ENCODE measurements around the gene DES. TPM values are rescaled to one million over a fixed set of nuclear protein-coding genes. Genes with fewer than 3 reads are reported as not detected.

The DES gene
- total RNA-seq, 1 donor from 2014 or later: 12,920 TPM

DNA sequence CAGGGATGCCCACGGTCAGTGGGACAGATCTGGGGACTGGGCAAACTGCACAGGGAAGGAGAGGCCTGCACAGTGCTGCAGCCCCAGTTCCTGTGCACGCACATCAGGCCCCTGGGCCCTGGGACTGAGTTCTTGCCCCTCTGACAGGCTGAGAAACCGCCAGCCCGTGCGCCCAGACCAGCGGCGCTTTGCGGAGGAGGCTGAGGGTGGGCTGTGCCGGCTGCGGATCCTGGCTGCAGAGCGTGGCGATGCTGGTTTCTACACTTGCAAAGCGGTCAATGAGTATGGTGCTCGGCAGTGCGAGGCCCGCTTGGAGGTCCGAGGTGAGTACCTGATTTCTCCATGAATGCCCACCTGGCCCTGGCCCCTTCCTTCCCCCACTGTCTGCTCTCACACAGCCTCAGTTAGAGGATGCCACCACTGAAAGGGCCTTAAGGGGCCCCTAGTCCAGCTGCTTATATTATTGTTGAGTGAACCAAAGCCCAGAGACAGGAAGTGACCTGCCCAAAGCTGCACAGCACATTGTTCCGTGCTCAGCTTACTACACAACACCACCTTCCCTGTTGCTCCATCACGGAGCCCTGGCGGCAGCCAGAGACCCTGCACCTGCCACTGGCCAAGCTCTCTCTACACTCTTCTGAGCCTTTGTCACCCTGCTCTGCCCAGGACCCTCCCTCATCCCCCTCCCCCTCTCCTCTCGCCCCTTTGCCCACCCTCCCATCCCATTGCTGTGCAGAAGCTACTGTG is 46.3 kb downstream of the DES start:
- no peak for DNase-seq
- ATAC-seq (ENCODE audit: poor library complexity): no peak
- intact Hi-C loops (cut with DNase I): no loop called here

DNA sequence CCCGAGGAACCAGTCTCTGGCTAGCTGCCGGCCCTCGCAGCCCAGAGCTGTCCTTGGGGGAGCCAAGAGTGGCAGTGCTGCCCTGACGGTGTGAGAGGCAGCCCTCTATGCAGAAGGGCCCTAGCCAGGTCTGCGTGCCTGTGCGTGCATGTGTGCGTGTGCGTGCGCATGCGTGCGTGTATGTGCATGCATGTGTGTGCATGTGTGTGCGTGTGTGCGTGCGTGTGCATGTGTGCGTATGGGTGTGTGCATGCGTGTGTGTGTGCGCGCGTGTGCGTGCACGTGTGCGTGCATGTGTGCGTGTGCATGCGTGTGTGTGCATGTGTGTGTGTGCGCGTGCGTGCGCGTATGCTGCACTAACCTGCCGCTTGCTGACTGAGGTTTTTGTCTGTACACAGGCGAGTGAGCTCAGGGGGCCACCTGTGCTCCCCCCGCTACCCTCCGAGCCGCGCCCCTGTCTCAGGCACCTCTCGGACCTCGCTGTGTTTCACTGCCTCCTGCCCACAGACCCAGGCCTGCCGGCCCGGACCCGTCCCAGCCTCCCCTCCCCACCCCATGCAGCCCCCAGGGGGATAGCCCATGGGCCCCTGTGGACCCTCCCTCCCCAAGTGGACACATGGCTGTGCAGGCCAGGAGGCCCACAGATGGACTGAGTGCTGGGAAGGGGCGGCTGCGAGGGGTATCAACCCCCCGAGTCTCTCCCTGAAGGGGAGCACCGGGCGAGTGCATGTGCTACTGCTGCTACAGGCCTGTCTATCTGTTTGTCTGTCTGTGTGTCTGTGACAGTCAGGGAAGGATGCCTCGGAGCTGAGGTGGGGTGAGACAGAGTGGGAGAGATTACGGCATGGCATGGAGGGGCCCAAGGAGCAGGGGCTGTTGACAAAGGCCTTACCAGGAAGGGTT is 47.7 kb downstream of the DES start:
- DNase-seq (no peak), ATAC-seq (ENCODE audit: poor library complexity) (no peak)
- intact Hi-C loops (cut with DNase I): no loop called here

DNA sequence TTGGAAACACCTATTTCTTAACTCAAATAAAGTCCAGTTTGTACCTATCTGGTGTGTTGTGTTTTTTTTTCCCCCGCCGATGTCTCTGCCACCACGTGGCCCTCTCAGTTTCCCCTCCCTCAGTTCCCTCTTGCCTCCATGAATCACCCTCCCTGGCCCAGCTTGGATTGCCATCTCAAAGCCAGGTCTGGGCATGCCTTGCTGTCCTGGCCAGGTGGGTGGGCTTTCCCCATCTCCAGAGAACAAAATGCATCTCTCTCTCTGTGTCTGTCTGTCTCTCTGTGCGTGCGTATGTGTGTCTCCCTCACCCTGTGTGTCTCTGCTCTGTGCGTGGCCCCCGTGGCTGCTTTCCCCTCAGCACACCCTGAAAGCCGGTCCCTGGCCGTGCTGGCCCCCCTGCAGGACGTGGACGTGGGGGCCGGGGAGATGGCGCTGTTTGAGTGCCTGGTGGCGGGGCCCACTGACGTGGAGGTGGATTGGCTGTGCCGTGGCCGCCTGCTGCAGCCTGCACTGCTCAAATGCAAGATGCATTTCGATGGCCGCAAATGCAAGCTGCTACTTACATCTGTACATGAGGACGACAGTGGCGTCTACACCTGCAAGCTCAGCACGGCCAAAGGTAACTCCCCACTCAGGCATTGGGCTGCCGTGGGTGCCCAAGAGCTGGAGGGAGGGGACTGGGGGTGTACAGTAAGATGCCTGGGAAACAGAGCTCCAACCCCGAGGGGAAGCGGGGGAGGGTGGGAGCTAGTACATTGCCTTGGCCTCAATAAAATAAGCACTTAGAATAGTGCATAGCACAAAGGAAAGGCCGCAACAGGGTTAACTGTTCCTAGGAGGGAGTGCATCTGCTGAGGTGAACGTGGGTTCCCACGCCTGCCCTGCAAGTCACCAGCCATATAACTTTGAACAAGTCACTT is 48.9 kb downstream of the DES start:
- DNase-seq (no peak), ATAC-seq (ENCODE audit: poor library complexity) (no peak)
- intact Hi-C loops (cut with DNase I): no loop called here

DNA sequence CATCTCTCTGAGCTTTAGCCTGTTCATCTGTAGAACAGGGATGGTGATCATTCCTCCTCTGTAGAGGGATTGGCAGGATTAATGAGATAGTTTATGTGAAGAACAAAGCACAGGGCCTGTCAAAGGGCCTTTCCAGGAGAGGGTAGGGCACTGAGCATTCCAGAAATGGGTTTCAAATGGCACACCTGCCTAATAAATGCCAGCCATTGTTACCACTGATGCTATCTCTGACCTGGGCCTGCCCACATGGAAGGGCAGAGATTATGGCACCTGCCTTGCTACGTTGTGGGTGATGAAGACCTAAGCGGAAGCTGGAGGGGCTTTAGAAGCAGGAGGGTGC is 49.5 kb downstream of the DES start:
- DNase-seq (no peak), ATAC-seq (ENCODE audit: poor library complexity) (no peak)

DNA sequence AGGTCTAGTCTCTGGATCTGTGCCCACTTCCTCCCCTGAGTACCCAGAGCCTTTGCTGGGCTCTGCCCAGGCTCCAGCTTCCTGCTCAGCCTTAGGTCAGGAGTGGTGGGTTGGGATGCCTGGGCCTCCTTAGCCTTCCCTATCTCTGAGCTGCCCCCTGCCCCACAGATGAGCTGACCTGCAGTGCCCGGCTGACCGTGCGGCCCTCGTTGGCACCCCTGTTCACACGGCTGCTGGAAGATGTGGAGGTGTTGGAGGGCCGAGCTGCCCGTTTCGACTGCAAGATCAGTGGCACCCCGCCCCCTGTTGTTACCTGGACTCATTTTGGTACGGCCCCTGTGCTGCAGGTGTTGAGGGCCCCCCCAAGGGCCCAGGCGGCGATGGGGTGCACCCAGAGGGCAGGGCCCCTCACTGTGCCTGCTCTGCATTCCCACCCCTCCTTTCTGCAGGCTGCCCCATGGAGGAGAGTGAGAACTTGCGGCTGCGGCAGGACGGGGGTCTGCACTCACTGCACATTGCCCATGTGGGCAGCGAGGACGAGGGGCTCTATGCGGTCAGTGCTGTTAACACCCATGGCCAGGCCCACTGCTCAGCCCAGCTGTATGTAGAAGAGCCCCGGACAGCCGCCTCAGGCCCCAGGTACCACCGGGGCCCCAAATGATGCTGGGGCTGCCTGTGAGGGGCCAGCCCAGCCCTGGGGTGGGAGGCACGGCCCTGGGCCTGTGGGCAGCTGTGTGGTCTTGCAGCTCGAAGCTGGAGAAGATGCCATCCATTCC is 50.4 kb downstream of the DES start:
- peak; percentile 3 for ATAC-seq (ENCODE audit: poor library complexity)
- intact Hi-C loops (cut with DNase I): no loop called here
- DNase-seq: no peak

More for the DNA sequence above, 49.5 kb downstream of the DES start:
- intact Hi-C loops (cut with DNase I): no loop called here

DNA sequence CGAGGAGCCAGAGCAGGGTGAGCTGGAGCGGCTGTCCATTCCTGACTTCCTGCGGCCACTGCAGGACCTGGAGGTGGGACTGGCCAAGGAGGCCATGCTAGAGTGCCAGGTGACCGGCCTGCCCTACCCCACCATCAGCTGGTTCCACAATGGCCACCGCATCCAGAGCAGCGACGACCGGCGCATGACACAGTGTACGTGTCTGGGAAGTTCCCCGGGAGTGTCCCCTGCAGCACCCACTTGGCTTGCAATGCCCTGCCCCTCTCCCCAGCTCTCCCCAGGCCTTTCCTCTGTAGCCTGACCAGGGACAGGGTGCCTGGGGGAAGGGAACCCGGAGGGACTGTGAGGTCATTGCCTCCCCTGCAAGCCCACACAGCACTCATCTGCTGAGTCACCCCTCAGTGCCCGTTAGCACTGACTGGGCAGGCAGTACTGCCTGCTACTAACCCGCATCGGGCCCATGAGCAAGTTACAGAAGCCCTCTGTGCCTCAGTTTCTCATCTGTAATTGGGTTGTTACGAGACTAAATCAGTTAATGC is 51.1 kb downstream of the DES start:
- ATAC-seq (ENCODE audit: poor library complexity) (peak; percentile 18), DNase-seq (no peak)
- intact Hi-C loops (cut with DNase I): no loop called here

DNA sequence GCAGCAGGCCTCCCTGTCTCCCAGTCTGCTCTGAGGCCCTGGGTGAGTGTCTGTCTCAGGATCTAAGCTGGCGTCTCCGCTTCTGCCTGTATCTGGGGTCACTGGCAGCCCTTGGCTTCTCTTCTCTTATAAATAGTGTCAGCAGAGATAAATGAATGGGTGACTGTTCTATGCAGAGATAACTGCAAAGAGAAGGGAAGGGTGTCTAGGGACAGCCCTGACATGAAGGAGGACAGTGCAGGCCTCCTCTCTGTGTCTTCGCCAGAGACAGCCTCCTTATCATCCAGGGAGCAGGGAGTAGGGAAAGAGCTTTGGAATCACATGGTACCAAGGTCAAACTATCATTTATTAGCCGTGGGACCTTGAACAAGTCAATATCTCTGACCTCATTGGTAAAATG is 52.3 kb downstream of the DES start:
- ATAC-seq (ENCODE audit: poor library complexity) (peak; percentile 35), DNase-seq (no peak)
- intact Hi-C loops (cut with DNase I): no loop called here

DNA sequence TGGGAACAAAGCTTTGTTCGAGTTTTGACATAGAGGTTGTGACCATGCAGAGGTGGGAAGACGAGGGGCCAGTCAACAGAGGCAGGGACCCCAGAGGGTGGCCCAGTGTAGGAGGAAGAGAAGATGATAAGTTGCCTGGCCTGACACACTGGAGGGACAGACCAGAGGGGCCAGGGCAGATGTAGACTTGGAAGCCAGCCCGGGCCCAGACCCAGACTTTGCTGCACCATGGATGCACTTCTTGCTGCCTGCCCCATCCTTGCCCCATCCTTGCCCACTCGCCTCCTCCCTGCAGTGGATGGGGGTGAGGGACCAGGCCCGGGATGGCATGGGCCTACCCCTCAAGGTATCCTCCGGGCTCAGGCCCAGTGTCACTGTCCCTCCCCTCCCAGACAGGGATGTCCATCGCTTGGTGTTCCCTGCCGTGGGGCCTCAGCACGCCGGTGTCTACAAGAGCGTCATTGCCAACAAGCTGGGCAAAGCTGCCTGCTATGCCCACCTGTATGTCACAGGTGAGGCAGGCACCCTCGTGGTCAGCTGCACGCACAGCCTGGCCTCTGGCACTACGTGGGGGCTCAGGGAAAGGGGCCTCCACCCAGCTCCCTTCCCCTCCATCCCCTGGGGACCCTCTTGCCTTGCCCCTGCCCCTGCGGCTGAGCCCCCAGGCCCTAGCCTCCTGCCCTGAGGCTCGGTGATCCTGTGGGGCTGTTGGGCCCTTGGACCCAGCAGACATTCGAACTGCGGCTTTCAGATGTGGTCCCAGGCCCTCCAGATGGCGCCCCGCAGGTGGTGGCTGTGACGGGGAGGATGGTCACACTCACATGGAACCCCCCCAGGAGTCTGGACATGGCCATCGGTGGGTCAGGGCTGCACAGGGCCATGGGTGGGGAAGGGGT is 53.5 kb downstream of the DES start:
- intact Hi-C loops (cut with DNase I): no loop called here
- no peak for DNase-seq
- no peak for ATAC-seq (ENCODE audit: poor library complexity)

DNA sequence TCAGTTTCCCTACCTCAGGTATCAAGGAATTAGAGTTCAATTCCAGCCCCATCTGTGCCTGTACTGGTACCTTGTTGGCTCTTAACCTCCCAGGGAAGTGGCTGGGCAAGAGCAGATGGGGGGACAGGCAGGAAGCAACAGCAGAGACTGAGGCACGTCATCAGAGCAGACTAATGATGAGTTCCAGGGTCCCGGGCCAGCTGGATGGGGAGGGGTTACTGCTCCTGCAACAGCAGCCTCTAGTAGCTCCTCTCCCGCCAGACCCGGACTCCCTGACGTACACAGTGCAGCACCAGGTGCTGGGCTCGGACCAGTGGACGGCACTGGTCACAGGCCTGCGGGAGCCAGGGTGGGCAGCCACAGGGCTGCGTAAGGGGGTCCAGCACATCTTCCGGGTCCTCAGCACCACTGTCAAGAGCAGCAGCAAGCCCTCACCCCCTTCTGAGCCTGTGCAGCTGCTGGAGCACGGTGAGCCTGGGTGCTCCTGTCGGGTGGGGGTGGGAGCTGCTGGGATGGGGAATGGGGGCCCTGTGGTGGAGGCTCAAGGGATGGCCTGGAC is 54.5 kb downstream of the DES start:
- DNase-seq: no peak
- no peak for ATAC-seq (ENCODE audit: poor library complexity)
- intact Hi-C loops (cut with DNase I): no loop called here

DNA sequence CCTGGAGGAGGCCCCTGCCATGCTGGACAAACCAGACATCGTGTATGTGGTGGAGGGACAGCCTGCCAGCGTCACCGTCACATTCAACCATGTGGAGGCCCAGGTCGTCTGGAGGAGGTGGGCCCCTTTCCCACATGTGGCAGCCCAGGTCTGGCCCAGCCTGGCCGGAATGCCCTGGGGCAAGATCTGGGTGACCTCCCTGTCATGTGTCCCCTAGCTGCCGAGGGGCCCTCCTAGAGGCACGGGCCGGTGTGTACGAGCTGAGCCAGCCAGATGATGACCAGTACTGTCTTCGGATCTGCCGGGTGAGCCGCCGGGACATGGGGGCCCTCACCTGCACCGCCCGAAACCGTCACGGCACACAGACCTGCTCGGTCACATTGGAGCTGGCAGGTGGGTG is 55.3 kb downstream of the DES start:
- intact Hi-C loops (cut with DNase I): no loop called here
- ATAC-seq (ENCODE audit: poor library complexity) (no peak), DNase-seq (no peak)

DNA sequence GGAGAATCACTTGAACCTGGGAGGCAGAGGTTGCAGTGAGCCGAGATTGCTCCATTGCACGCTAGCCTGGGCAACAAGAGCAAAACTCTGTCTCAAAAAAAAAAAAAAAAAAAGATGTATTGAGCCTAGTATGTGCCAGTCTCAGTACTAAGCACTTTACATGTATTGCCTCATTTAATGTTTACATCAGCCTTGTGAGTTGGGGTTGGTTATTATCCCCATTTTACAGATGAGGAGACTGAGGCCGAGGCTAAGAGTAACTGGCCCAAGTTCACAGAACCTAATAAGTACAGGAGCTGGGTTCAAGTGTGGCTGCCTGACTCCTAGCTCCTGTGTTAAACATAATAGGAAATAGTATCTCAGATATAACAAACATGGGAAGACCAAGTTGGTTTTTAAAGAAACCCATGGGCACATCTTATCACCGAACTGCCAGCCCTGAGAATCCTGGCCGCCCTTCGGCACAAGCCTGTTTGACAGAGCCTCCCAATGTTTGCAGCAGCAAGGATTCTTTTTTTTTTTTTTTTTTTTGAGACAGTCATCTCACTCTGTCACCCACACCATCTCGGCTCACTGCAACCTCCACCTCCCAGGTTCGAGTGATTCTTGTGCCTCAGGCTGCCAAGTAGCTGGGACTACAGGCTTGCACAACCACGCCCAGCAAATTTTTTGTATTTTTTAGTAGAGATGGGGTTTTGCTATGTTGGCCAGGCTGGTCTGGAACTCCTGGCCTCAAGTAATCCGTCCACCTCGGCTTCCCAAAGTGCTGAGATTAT is 56.3 kb downstream of the DES start:
- DNase-seq: no peak
- ATAC-seq (ENCODE audit: poor library complexity): no peak
- intact Hi-C loops (cut with DNase I): loop anchor here (5.0 kb wide), 1 partner anchor 58 kb away; no protein-coding TSS in a partner anchor

DNA sequence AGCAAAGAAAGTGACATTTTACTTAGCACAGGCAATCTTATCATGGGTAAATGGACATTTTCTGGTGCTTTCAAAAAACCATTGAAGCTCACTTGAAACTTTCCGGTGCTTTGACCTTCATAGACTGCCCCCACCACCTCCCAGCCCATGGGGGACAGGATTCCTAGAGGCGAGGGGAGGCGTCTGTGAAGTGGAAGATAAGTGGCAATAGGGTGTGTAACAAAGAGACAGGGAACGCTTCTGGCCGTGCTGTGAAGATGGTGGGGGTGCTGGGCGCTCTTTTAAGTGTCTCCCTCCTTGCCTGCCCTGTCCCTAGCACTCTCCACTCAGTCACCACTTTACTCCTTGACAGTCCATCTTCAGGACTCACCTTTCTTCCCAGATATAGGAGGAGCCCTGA is 57.1 kb downstream of the DES start:
- intact Hi-C loops (cut with DNase I): loop anchor here (5.0 kb wide), 1 partner anchor 57 kb away; no protein-coding TSS in a partner anchor
- peak; percentile 8 for ATAC-seq (ENCODE audit: poor library complexity)
- DNase-seq: no peak

DNA sequence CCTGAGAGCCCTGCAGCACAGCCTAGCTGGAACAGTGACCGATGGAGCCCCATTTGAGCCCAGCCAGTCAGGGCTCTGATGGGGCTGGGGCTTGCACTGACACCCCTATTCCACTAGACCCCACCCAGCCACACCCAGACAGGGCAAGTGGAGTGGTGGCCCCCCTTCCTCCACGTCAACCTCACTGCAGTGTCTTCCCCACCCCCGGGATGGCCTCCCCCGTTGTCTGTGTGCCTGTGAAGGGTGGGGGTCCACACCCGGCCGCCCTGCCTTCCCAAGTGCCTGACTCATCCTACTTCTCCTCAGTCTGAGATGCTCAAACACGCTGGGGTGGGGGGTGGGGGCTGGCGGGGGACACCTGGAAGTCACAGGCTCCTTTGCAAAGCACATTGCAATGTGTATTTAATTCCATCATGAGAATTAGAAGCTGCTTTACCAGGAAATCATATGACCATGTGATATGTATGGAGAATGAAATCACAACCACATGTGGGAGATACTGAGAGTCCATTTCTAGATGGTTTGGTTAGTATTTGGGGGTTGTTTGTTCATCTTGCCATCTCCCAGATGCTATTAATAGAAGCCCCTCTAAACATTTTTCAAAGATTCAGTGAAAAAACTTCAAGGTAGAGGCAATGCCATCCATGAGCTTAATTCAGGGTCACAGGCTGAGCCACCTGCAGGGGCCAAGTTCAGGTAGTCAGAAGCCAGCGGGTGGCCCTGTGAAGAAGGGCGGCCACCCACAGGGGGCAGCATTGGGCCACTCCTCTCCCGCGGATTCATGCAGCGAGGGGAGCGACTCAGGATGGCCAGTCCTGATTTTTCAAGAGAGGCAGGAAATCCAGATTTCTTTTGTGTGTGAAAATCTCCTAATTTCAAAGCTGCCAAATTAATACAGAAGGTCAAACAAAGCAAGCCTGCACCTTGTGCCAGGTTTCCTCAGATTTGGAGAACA is 57.8 kb downstream of the DES start:
- peak; percentile 72 for ATAC-seq (ENCODE audit: poor library complexity)
- intact Hi-C loops (cut with DNase I): loop anchor here (5.0 kb wide), 1 partner anchor 56 kb away; no protein-coding TSS in a partner anchor
- DNase-seq: peak; percentile 80
